GM15510 (cell line): ENCODE measurements around the gene VTI1A.

Source experiments
- POLR2A ChIP-seq: IDR thresholded peaks from 3 replicates; pipeline ENCODE4 v1.6.1; 2011; ENCODE audit warnings: borderline replicate concordance; ENCODE audit not compliant: insufficient read length; ENCODE audit errors: extremely low read depth

Gene VTI1A

DNA sequence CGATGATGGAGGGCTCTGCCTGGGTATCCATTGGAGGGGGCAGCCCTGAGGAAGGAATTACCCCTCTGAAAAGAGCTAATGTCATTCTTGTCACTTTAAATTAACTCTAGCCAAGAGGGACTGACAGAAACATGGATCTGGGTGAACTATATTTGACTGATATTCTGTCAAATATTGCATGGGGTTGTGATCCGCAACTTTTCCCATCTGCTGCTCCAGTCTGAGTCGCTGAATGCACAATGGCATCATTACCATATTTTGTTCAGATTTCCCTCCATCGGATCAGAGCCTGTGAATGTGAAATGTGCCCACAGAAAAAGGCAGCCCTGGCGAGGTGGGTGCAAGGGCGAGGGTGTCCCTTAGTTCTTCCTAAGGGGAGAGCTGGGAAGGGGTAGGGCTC is 402.5 kb downstream of the VTI1A start:
- no peak for TF ChIP-seq POLR2A

DNA sequence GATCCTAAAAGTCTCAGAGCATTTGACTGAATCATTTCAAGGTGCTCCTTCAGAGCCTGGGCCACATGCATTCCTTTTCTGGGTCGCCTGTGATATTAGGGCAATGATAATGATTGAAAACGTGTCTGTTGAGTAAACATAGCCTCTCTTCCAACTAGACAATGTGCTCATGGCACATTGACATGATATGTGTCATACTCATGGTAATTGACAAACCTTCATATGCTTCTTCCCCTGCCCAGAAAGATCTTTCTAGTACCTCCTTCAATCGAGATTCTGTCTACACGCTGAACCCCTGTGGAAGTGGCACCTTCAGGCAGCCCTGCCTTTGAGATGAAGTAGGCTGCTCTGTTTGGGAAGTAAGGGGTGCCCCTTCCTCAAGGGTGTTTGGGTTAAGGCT is 404.2 kb downstream of the VTI1A start:
- no peak for TF ChIP-seq POLR2A

DNA sequence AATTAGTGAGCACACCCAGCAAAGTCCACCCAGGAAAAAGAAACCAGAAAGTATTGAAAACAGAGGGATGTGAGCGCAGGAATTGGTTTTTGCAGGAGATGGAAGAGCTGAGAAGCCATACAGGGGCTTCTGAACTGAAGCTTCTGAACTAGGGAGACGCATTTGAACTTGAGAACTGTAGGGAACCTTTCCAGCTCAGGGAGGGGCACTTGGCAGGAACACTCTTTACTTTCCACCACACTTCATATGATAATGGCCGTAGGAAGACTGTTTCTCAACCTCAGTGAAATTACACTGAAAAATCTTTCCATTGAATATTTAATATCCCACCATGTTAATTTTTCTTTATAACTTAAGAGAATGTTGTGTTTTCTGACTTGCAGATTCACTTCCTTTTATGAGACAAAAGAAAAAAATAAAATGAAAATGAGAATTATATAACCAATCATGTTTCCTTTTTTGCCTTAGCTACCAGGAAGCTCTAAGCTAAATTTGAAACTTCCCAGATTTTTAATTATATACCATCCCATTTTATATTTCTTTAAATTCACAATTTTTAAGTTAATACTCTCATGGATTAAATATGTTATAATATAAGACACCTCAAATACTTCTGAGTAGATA is 404.7 kb downstream of the VTI1A start:
- no peak for TF ChIP-seq POLR2A

DNA sequence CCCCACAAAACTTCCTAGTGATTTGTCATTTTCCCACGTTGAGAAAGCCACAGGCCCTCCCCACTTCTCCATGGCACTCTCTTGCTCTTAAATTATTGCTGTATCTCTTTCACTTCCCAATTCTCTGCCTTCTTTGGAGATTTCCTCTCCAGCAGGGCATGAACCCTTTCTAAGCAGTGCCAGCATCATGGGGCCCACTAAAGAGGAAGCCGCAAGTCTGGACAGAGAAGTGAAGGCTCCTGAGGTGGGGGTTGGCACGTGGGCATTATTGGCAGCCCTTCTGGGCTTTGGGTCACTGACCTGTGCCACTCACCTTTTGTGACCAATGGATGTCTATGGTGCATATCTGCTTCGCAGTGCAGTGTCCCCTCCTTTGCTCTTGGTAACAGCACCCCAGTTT is 405.3 kb downstream of the VTI1A start:
- no peak for TF ChIP-seq POLR2A

DNA sequence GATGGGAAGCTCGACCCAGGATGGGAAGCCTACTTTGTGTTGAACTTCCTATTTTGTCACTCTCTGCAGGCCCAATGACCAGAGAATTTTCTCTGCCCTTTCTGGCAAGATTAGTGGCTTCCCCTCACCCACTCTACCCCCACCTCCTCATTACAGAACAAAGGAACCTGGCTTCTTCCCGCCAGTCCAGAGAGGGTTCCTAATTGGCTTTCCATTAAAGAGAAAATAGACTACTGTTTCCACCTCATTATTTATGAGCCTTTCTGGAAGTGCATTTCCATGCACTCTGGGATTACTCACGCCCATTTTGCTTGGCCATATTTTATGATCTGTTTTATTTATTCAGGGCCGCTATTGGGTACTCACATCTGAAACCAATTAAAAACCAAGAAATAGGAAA is 408.1 kb downstream of the VTI1A start:
- no peak for TF ChIP-seq POLR2A

DNA sequence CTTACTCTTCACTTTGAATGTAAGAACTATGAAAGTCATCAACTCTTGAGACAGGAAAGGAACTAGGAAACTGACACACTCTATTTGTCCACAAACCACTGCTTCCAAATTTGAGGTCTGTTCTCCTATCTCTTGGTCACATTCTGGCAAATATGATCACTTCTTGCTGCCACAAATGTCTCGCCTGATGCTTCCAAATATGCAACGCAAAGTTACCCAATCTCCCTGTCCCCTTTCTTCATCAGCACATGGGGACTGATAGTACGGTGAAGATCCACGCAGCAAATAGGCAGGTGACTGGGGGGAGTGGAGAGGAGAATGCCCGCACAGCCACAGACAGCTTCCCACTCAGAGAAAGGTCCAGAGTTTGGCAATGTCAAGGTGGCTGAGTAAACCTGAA is 410.5 kb downstream of the VTI1A start:
- no peak for TF ChIP-seq POLR2A

DNA sequence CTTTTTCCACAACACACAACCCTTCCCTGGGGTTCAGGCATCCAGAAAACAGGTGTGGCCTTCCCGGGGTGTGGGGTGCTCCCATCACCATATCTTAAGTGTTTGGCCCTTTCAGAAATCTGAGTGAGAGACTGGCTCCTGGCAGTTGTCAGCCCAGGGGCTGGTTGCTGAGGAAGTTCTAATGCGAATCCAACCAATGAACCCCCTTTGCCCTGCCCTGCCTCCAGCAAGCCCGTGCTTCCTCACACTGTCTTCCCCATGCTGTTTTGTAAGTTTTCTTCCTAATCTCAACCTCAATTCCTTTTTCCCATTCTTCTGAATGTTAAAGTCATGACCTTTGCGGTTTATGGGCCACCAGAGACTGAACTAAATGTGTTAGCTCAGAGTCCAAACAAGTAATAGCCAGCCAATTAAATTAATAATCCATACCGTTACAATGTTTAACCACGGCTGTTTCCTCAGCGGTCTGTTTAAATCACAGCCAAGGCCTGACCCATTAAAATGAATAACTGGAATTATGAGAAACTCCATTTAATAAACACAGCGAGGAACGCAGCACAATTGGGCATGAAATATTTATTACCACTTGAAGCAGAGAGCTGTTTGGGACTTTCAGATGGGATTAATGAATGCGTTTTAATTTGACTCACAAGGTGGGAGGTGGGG is 412.1 kb downstream of the VTI1A start:
- TF ChIP-seq POLR2A: no peak

DNA sequence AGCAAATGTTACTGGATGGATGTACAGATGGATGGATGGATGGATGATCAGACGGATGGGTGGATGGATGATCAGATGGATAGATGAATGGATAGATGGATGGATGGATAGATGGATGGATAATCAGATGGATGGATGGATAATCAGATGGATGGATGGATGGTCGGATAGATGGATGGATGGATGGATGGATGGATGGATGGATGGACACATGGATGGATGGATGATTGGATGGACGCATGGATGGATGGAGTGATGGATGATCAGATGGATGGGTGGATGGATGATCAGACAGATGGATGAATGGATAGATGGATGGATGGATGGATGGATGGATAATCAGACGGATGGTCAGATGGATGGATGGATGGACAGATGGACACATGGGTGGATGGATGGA is 412.8 kb downstream of the VTI1A start:
- no peak for TF ChIP-seq POLR2A
